ENCODE data around the gene RAB31. TPM values are rescaled to one million over a fixed set of nuclear protein-coding genes. Genes with fewer than 3 reads are reported as not detected.

The RAB31 gene
- polyA plus RNA-seq, 2 of the 4 experiments (the other 2 are of a cell fraction): 16.9 to 46.3 TPM

DNA sequence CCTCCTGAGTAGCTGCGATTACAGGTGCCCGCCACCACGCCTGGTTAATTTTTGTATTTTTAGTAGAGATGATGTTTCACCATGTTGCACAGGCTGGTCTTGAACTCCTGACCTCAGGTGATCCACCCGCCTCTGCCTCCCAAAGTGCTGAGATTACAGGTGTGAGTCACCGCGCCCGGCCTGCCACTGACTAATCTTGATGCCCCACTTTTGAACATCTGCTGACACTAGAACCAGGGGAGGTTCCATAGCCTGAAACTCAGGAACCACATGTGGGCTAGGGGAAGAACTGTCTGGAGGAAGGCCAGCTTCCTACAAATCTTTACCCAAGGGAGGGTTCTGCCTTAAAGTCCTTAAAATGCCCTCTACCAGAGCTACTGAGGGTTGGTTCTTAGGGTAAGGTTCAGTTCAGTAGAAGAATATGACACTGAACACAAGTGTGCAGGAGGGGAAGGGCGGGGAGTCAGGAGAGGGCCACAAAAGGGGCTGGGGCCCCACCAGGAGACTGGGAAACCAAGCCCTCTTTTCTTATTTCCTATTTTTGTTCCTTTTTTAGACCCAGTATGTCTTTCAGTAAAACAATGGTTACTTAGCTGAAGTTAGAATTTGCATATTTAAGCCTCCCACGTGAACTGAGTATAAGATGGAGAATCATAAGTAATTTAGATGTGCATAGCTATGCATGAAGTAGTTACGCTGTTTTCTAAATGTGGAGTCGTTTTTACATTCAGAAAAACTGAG lies 6.3 kb upstream of the RAB31 start:
- ATAC-seq (no peak), FAIRE-seq (no peak)

DNA sequence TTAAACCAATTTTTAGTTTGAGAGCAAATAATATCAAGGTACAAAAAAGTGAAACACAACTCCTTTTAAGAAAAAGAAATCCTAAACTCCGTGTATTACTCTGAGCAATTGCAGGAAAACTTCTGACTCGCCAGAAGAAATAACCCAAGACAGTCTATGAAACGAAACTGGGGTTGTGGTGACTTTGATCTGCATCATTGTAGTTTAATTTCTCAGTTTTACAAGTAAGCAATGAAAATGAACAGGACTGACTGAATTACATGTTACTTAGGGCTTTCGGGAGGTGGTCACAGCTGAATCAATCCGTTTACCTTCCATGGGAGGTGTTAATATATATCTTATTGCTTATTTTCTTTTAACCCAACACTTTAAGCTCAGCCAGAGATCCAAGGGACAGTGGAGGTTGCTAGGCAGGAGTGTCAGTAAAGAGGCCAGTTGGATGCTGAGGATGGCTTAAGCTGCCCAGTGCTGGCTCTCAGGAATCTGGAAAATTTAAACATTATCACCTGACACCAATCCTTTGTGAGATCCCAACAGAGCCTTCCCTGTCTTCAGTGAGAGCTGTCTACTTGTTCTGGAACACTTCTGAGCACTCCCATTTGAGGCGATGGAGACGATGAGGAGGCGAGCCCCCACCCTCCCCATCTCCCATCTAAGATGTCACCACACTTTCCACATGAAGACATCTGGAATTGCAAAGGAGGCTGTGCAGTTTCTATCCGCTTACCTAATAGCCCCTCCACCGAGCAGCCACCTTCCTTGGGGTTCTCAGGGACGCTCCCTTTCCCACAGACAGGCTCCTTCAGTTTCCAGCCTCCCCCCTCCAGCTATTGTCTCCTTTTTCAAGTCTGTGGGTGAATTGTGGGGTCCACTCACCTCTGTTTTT lies 3.6 kb upstream of the RAB31 start:
- POLR2A ChIA-PET: no interaction called here
- no peak for FAIRE-seq
- TF ChIP-seq RFX5 (IDR thresholded peaks at IDR 0.05): no peak
- TF ChIP-seq NFE2L2 (conservative IDR thresholded peaks at IDR 0.05; ENCODE audit: low read length): no peak
- TF ChIP-seq, protein P1, sequence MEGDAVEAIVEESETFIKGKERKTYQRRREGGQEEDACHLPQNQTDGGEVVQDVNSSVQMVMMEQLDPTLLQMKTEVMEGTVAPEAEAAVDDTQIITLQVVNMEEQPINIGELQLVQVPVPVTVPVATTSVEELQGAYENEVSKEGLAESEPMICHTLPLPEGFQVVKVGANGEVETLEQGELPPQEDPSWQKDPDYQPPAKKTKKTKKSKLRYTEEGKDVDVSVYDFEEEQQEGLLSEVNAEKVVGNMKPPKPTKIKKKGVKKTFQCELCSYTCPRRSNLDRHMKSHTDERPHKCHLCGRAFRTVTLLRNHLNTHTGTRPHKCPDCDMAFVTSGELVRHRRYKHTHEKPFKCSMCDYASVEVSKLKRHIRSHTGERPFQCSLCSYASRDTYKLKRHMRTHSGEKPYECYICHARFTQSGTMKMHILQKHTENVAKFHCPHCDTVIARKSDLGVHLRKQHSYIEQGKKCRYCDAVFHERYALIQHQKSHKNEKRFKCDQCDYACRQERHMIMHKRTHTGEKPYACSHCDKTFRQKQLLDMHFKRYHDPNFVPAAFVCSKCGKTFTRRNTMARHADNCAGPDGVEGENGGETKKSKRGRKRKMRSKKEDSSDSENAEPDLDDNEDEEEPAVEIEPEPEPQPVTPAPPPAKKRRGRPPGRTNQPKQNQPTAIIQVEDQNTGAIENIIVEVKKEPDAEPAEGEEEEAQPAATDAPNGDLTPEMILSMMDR (IDR thresholded peaks at IDR 0.05): no peak
- TF ChIP-seq EP300 (IDR thresholded peaks at IDR 0.05): no peak
- no peak for TF ChIP-seq HEYL (CRISPR knock-in tag; IDR thresholded peaks at IDR 0.05)
- TF ChIP-seq FOSB (CRISPR knock-in tag; IDR thresholded peaks at IDR 0.05): no peak
- no peak for TF ChIP-seq TFCP2L1 (CRISPR knock-in tag; IDR thresholded peaks at IDR 0.05)
- no peak for TF ChIP-seq HOXA7 (CRISPR knock-in tag; IDR thresholded peaks at IDR 0.05)
- no peak for TF ChIP-seq MAZ (IDR thresholded peaks at IDR 0.05; ENCODE audit: borderline replicate concordance, low read depth, low read length)
- Histone ChIP-seq H3K4me3 (no peak overlapping the region), H3K27ac (peak overlapping the region; percentile 10 to 59; a peak in 3 of 6 replicates), H3K9me3 (no peaks in the 10 kb centered on the region), H3K4me1 (peaks cover 29% of the 10 kb centered on the region), H3K4me2 (peak overlapping the region; percentile 45)
- ATAC-seq: no peak
- DNase-seq (ENCODE audit: low read depth in 1 of 2, low spot score in 1 of 2): no peak
- WGBS (ENCODE audit: missing lambda C conversion rate): 84% methylated on average over 11 of the region's 11 CpGs
- CTCF ChIA-PET: interaction anchor here (0.6 to 1.3 kb wide), 2 partner anchors 47 to 176 kb away, joined by 3 read pairs; no protein-coding TSS in a partner anchor

More for the DNA sequence above, 6.3 kb upstream of the RAB31 start:
- ChIA-PET POLR2A (no interaction called here), CTCF (interaction anchor here (1.0 to 1.7 kb wide), 2 partner anchors 28 to 126 kb away, joined by 3 to 4 read pairs; no protein-coding TSS in a partner anchor)
- H3K4me3 ChIP-seq: no peak overlapping the region
- 93% methylated on average over 11 of the region's 11 CpGs for WGBS (ENCODE audit: missing lambda C conversion rate)
- peaks cover 28% of the 10 kb centered on the region for H3K4me1 ChIP-seq
- no peaks in the 10 kb centered on the region for H3K9me3 ChIP-seq
- no peak overlapping the region for H3K4me2 ChIP-seq
- no peak for DNase-seq (ENCODE audit: low read depth in 1 of 2, low spot score in 1 of 2)
- no peak overlapping the region for H3K27ac ChIP-seq
- TF ChIP-seq RFX5 (IDR thresholded peaks at IDR 0.05): no peak
- no peak for TF ChIP-seq ZSCAN20 (CRISPR knock-in tag; IDR thresholded peaks at IDR 0.05)

DNA sequence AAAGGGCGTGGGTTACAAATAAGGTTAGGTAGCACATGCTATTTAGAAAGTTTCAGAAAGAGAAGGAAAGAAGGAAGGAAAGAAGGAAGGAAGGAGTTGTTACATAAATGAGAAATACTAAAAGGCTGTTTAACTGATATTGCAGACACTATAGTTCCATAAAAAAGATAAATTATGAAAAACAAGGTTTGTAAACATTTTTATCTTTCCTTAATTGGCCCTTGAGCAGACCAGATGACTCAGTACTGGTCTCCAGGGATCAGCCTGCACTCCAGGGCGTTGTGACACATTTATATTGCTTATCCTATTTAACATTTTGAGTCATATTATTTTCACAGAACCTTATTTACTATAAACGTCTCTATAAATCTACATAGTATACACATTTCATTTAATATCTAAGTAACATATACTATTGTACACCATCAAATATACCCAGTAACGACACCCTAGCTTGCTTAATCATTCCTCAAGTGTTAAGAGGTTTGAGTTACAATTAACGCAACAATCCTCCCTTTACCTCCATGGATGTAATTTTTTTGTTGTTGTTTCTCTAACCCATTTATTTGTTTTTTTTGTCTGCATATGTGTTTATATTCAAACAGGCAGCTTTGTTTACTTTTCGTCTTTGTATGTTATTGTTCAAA lies 2.8 kb upstream of the RAB31 start:
- TF ChIP-seq CBX8 (IDR thresholded peaks at IDR 0.05) (no peak), NFE2L2 (conservative IDR thresholded peaks at IDR 0.05; ENCODE audit: low read length) (no peak), RARB (CRISPR knock-in tag; IDR thresholded peaks at IDR 0.05) (no peak), BHLHE40 (IDR thresholded peaks at IDR 0.05; ENCODE audit: low read depth, low read length) (no peak), CBX2 (IDR thresholded peaks at IDR 0.05; ENCODE audit: borderline replicate concordance, low read depth) (no peak), ZNF302 (CRISPR knock-in tag; IDR thresholded peaks at IDR 0.05) (no peak), POLR2AphosphoS2 (conservative IDR thresholded peaks at IDR 0.05; ENCODE audit: low read length) (no peak), POLR2A (IDR thresholded peaks at IDR 0.05; ENCODE audit: low read length) (no peak), JUN (IDR thresholded peaks at IDR 0.05) (no peak), EP300 (IDR thresholded peaks at IDR 0.05) (no peak), EHF (CRISPR knock-in tag; IDR thresholded peaks at IDR 0.05) (no peak), TP53 (CRISPR knock-in tag; IDR thresholded peaks at IDR 0.05) (no peak), HOXA7 (CRISPR knock-in tag; IDR thresholded peaks at IDR 0.05) (no peak), EHMT2 (IDR thresholded peaks at IDR 0.05; ENCODE audit: low read depth) (no peak), MAZ (IDR thresholded peaks at IDR 0.05; ENCODE audit: borderline replicate concordance, low read depth, low read length) (no peak)
- TF ChIP-seq, protein P2, sequence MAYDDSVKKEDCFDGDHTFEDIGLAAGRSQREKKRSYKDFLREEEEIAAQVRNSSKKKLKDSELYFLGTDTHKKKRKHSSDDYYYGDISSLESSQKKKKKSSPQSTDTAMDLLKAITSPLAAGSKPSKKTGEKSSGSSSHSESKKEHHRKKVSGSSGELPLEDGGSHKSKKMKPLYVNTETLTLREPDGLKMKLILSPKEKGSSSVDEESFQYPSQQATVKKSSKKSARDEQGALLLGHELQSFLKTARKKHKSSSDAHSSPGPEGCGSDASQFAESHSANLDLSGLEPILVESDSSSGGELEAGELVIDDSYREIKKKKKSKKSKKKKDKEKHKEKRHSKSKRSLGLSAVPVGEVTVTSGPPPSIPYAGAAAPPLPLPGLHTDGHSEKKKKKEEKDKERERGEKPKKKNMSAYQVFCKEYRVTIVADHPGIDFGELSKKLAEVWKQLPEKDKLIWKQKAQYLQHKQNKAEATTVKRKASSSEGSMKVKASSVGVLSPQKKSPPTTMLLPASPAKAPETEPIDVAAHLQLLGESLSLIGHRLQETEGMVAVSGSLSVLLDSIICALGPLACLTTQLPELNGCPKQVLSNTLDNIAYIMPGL (CRISPR knock-in tag; IDR thresholded peaks at IDR 0.05; ENCODE audit: borderline replicate concordance): no peak
- Histone ChIP-seq H3K4me2 (peak overlapping the region; percentile 45), H3K27ac (peak overlapping the region in 1 of 2 experiments; percentile 59; a peak in 3 of 6 replicates), H3K4me1 (peaks cover 34% of the 10 kb centered on the region), H3K4me3 (no peak overlapping the region), H3K9me3 (no peaks in the 10 kb centered on the region)
- DNase-seq (ENCODE audit: low read depth in 1 of 2, low spot score in 1 of 2) (no peak), ATAC-seq (no peak), FAIRE-seq (no peak)
- ChIA-PET CTCF (interaction anchor here (0.6 to 1.3 kb wide), 2 partner anchors 46 to 175 kb away, joined by 3 read pairs; no protein-coding TSS in a partner anchor), POLR2A (no interaction called here)
- 38% methylated on average over 6 of the region's 6 CpGs for WGBS (ENCODE audit: missing lambda C conversion rate)

All from A549 (cell line).